ENCODE data around the gene C17orf113.

Gene C17orf113

DNA sequence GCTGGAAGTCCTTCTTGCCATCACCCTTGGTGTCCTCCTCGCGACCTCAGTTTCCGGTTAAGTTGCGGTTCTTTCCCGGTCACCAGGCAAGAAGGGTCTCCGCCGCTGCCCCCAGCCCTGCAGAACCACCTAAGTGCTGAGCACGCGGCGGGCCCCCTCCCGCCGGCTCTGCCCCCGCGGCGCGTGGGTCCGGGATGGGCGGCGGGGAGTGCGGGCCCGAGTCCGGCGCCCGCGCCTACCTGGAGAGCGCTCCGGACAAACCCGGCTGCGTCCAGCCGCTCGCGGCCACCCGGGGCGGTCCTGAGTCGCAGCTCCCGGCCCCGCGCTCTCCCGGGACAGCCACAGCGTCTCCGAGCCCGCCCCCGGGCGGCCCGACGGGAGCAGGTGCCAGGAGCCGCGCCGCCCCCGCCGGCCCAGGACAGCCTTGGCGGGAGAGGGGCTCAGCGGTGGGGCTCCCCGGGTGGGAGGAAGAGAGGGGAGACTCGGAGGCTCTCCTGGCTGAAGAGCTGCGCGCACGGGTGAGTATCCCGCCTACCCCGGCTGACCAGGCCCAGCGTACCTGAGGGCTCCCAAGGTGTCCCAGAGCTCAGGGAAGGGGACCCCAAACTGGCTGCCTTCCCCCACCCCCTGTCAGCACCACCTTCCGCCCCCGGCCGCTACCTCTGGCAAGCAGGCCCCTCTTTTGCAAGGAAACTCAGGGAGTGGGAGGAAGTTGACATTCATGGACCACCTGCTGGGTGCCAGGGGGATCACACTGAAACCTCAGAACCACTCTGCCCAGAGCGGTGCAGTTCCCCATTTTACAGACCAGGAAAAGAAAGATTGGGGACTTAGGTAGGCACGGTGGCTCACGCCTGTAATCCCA is 22.2 kb upstream of the C17orf113 start:
- no peak for DNase-seq (ENCODE audit: low read depth)

DNA sequence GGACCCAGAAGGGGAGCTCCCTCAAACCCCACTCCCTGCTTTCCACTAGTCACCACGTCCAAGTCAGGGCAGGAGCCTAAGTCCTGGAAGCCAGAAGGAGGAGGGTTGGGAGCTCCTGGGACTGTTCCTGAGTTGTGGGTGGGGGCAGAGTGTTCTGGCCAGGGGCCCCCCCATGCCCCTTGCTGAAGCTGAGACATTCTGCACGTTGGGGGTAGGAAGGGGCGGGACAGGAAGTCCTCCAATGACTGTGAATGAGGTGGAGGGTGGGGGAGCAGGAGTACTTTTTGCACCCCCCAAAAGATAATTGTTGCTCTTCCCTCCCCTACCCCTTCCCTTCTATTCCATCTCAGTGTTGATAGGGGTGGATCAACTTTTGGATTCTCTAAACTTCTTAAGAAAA is 21.4 kb upstream of the C17orf113 start:
- DNase-seq (ENCODE audit: low read depth): no peak

DNA sequence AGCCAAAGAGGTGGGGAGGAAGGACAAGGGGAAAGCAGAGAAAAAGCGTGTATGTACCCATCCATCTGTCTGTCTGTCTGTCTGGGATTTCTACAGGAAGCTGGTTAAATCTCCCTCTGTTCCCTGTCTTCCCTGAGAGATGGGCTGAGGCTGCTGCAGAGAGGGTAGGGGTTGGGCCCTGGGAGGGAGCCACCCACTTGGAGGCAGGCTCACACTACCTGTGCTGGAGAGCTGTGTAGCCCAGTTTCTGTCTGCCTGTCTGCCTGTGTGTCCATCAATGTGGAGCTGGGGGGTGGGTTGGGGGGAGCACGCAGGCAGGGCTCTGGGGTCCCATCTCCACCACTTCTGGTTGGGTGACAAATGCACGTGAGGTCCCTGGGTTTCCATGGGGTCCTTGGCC is 18.6 kb upstream of the C17orf113 start:
- no peak for DNase-seq (ENCODE audit: low read depth)

DNA sequence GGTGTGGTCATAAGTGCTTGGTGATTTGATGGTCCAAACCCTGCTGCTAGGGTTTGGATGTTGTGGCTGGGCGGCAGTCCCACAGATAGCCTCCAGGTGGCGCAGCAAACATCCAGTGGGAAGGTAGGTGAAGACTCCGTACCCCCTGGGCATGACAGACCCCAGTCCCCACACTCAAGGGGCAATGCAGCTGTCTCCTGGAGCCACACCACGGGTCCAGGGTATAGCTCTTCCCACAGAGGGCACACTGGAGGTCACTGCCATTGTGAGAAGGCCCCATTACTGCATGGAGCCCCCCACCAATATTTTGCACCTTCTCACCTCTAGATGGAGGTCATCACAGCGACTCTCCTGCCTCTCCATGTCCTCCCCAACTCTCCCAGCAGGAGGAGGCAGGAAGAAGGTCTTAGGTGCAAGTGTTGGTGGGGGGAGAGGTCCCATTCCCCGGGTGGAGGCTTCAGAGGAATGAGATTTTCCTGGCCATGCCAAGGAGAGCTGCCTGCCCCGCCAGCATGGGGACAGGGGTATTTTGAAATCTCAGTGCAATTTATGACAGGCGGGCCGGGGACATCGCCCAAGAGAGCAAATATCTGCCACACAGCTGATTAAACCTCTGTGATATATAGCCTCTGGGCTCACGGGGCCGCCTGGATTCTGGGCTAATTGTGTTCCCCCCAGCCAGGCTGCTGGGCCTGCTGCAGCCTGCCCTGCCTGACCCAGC is 17.1 kb upstream of the C17orf113 start:
- DNase-seq (ENCODE audit: low read depth): peak; percentile 56

DNA sequence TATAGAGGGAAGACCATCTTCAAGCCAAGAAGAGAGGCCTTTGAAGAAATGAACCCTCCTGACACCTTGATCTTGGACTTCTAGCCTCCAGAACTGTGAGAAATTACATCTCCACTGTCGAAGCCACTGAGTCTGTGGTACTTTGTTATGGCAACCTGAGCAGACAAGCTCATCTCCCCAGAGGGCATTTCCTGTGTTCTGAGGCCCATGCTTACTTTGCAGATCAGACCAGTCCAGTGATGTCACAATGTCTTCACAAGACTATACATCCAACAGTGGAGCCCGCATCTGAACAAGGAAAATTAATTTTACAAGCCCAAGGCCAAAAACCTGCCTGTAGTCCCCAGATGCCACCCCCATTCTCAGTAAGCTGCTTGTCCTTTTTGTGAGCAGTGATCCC is 14.8 kb upstream of the C17orf113 start:
- DNase-seq (ENCODE audit: low read depth): no peak

DNA sequence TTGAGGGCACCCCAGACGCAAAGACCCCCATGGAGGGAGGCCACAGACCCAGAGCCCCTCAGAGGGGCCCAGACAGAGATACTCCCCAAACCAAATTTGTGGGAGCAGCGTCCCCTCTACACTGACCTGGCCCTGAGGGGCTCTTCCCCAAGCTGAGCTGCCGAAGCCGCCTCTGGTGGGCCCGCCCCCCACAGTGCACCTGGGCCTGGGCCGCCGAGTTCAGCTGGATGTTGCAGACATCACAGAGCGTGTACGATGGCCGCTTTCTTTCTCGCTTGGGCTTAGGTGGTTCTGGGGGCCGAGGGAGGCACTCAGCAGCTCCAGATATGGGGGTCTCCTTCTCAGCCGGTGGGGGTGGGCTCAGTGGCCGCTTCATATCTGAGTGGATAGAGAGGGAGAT is 12.3 kb upstream of the C17orf113 start:
- no peak for DNase-seq (ENCODE audit: low read depth)

DNA sequence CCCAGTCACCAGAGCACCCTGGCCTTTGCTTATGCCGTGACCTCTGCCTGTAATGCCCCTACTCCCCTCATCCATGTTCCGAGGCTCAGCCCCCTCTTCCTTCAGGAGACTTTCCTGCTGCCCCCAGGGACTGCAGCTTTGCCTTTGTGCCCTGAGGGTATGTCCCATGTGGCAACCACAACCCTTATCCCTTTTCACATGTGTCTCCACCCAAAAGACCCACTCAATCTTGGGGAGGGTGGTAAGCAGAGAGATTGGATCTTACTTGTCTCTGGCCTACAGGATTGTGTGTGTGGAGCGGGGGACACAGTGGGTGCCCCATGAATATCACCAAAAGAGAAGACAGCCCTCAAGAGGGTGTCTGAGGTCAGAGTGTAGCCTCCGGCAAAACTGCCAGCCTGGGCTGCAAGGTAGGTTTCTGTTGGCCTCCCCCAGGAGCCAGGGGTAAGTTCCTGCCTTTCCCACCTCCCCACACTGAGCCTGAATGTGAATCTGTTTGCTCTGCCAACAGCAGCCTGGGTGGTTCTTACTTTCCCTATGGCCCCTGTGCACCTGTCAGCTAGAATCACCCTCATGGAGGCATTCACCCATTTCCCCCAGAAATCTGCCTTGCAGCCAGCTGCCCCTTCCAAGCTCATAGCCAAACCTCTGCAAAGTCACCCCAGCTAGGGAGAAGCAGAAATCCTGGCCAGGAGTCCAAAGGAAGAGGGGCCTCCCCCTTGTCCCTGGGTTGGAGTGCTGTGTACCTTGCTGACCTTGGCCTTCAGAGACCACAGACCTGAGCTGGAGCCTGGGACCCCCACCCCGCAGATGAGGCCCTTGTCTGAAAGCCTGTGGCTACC is 11.5 kb upstream of the C17orf113 start:
- no peak for DNase-seq (ENCODE audit: low read depth)

DNA sequence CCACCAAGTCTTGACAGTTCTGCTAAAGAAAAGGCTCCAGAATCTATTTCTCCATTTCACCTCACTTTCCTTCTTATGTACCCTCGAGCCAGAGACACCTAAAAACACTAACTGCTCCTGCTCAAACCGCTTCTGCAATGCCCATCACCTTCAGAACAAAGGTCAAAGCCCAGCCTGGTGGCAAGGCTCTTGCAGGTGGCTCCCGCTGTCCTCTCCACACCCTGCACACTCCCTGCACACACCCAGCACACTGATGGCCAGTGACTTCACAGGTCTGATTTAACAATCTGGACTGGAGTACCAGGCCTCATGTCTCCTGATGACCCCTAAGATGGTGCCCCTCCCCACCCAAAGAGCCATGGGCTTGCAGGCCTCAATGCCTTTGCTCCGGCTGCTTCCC is 9.8 kb upstream of the C17orf113 start:
- DNase-seq (ENCODE audit: low read depth): no peak

DNA sequence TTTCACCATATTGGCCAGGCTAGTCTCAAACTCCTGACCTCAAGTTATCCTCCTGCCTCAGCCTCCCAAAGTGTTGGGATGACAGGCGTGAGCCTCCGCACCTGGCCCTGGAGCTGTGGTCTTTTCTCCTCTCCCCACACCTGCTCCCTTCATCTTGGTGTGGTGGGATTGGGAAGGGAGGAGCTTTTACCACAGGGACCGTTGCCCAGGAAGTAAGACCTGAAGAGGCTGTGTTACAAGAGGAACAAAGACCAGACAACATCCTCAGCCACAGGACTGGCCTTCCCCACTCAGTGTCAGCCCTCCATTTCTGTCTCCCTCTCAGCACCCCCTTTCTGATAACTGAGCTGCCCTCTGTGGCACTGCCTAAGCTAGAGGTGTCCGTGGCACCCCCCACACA is 9.4 kb upstream of the C17orf113 start:
- no peak for DNase-seq (ENCODE audit: low read depth)

DNA sequence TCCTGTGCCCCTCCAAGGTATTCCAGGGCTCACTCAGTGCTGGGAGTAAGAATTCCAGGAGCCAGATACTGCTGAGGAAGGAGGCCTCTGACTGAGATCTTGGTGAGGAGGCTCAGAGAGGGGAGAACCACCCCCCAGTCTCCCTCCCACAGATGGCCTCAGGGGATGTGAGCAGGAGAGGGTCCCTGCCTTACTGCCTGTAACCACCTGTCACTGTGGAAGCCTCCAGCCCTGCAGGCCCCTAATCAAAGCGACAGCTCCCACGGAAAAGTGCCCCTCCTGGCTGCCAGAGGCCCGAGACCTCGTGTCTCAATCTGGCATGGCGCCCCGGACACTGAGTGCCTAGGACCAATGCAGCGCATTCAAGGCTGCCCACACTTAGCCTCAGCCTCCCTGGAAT is 7.7 kb upstream of the C17orf113 start:
- DNase-seq (ENCODE audit: low read depth): no peak

DNA sequence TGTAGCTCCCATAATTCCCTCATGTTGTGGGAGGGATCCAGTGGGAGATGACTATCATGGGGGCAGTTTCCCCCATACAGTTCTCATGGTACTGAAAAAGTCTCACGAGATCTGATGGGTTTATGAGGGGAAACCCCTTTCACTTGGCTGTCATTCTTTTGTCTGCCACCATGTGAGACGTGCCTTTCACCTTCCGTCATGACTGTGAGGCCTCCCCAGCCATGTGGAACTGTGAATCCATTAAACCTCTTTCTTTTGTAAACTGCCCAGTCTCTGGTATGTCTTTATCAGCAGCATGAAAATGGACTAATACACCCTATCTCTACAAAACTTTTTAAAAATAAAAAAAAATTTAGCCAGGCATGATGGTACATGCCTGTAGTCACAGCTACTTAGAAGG is 6.2 kb upstream of the C17orf113 start:
- no peak for DNase-seq (ENCODE audit: low read depth)

DNA sequence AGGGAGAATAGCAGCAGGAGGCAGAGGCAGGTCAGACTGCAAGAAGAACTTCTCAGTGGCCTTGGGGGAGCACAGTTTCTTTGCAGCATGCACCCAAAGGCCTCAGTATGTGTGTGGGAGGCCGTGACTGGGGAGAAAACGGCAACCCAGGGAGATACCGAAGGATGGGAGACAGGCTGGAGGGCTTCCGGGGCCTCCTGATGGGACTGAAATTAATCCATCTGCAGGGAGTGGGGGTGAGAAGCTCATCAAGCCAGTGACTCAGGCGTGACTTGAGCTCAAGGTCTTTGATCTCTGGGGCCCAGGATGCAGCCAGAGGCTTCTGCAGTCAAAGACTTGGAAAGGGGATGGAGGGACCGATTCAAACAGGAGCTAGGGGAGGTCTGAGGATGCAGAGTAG is 5.1 kb upstream of the C17orf113 start:
- no peak for DNase-seq (ENCODE audit: low read depth)

DNA sequence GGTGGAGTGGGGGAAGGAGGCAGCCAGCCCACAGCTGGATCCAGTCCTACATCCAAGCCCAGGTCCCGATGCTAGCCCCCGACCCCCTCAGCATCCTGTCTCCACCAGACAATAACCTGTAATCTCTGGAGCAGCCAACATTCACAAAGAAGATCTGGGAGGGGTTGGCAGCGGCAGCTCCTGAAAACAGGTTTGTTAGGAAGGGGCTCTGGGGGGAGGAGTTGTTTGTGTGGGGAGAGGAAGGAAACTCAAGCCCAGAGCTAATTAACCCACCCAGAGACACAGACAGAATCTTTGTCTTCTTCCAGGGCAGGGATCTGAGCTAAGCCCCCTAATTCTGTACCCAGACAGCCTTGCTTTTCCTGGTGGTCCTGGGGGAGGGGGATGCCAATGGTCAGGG is 4.6 kb upstream of the C17orf113 start:
- DNase-seq (ENCODE audit: low read depth): no peak

DNA sequence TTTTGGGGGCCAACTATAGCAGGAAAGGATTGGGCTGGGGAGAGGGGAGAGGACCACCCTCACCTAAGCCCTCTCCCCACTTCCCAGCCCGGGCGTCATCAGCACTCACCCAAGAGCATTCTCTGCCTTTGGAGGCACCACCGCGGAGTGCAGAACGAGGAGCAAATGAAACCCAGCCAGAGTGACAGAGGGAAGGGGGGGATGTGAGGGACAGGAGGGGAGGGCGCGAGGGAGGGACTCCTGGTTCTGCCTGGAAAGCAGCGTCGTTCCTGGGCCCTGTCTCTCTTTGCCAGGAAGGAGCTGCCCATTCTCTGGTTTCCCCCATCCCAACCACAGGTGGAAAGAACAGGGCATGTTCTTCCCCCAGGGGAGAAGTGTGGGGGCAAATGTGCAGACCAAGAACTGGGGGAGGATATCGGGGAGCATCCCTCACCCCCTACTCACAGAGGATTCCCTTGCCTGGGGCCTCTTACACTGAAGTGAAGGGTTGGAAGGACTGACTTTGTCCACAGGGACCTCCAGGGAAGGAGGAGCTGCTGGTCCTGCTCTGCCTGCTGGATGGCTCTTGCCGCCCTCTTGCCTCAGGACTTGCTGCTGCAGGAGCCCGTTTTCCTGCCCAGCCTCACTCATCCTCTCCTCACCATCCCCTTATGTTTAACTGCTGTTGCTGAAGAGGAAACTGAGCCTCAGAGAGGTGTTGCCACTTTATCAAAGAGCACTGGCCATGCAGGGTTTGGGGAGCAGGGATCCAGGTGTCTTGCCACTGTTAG is 3.5 kb upstream of the C17orf113 start:
- DNase-seq (ENCODE audit: low read depth): no peak

DNA sequence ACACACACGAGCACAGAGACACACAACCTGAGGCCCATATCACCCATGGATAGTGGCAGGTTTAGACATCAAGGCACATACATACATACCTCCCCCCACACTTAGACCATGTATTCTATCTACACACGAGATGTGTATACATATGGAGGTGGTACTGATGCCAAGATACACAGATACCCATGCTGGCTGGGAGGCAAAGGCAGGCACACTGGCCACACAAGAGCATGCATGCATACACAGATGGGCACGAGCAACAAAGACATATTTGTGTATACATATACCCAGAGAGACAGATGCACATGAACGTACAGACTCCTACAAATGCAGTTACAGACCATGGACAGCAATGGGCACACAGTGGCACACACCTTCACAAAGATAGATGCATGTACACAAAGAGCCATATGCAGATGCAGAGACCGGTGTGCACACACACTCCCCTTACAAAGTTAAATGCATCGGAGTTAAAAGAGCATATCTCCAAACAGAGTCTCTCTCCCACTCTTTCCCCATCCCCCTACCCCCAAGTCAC is 2.0 kb upstream of the C17orf113 start:
- DNase-seq (ENCODE audit: low read depth): no peak

DNA sequence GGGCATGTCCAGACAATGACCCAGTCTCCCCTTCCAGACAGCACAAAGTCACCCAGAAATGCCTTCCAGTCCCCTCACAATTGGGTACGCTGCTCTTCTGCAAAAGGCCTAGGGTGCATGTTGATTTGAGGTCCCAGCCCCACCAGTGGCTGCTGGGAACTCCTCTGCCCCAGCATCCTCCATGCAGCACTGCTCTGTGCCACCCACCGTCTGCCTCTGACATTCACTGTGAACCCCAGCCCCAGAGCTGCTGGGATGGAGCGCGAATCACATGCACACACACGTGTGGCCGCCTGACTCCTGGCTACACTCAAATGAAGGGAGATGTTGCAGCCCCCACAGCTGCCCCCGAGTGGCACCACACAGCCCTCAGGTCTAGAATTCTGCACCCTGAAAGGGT is 1.2 kb upstream of the C17orf113 start:
- no peak for DNase-seq (ENCODE audit: low read depth)

DNA sequence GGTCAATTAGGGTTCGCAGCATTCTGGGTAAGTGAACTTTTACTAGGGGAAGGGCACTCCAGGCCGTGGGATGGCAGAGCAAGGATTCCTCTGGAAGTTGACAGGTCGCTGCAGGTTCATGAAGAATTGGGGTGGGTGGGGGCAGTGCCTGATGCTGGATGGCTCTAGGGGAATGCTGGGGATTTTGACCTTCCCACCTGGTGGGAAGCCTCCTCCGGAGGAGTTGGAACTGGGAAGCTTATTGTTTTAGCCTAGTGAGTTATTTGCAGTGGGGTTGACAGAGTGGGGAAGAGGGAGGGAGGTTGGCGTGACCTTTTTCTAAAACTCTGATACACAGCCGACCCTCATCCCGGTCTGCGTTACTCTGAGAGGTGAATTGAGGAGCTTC is 606 bp upstream of the C17orf113 start:
- no peak for DNase-seq (ENCODE audit: low read depth)

DNA sequence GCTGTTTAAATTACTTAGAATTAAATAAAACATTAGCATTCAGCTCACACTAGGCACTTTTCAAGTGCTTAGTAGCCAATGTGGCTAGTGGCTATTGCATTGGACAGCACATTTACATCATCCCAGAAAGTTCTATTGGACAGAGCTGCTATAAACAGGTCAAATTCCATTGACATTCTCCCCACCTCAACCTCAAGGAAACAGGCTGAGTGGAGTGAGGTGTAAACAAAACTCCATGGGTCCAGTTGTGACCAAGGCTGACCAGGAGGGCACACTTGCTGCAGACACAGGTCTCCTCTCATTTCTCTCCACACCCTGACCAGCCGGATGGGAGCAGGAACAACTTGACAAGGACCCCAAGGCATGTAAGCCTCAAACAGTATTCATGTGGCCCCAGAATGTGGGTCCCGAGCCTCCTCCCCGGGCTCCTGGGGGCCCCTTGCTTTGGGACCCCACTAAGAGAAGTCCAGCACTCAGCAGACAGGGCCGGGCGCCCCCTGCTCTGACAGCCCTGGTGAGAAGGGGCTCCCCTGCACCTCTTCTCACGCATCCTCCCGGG is 488 bp downstream of the C17orf113 start:
- DNase-seq (ENCODE audit: low read depth): no peak

DNA sequence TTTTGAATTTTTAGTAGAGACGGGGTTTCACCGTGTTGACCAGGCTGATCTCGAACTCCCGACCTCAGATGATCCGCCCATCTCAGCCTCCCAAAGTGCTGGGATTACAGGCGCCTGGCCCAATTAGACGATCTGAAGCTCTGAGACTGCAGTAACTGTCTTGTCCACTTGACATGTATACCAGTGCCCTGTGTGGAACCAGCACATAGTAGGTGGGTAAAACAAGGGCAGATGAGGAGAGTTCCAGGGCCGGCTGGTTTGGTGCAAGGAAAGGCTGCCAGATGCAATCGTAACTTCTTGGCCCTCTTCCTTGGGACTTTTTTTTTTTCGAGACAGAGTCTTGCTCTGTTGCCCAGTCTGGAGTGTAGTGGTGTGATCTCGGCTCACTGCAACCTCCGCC is 3.1 kb downstream of the C17orf113 start:
- no peak for DNase-seq (ENCODE audit: low read depth)

DNA sequence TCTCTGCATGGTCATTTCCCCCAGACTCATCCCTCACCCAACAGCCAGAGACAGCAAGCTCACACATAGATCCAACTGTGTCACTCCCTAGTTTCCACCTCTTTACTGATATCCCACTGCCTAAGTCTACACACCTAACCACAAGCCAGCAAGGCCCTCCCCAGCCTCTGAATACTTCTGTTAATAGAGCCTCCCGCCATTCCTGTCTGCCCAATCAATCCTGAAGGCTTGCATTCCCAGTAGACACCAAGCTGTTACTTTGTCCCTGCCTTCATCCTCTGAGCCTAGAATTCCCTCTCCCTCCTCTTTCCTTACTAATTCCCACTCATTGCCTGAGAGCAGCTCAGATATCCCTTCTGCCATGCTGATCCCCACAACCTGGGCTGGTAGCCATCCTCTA is 4.7 kb downstream of the C17orf113 start:
- DNase-seq (ENCODE audit: low read depth): no peak

DNA sequence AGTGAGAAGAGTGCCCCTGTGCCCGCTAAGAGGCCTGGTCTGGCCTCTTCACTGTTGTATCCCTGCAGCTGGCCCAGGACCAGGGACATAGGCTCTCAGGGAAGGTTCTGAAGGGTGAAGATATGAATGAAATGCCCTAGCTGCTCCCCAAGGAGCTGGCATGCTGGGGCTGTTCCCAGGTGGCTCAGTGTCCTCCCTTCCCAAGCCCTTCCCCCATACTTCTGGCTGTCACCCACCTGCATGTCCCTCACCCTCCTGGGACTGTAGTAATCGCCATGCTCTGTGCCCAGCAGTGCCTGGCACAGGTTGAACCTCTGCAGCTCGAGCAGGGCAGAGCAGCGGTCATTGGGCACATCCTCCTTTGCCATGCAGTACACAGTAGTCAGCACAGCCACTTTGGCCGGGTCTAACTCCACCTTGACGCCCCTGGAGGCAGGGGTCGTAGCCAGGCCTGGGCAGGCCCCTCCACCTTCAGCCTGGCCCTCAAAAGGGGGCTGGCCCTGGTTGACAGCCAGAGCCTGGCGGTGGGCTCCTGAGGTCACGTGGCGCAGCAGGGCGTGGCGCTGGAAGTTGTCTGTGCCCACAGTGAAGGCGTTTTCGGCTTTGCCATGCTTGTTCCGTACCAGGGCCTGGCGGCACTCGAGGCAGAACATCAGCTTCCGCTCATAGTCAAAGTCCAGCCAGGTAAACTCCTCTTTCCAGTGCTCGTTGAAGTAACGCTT is 7.6 kb downstream of the C17orf113 start:
- no peak for DNase-seq (ENCODE audit: low read depth)
